ENCODE data around the gene DYNLT3. TPM values are rescaled to one million over a fixed set of nuclear protein-coding genes. Genes with fewer than 3 reads are reported as not detected.

DYNLT3 gene, protein sequence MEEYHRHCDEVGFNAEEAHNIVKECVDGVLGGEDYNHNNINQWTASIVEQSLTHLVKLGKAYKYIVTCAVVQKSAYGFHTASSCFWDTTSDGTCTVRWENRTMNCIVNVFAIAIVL
- total RNA-seq (2016; rRNA removed; fragmentation: Illumina TruSeq; extraction: Trizol) (6.1 and 9.5 TPM in 2 replicates), polyA plus RNA-seq (2011; rRNA removed) (5.4 TPM in 2 replicates), polyA minus RNA-seq (2011; rRNA and poly(A)+ RNA removed; ENCODE audit: low replicate concordance) (1.7 and 12.3 TPM in 2 replicates), Bru-seq, nascent RNA (percentile 48 among the genes with signal in this experiment), BruChase-seq, experiment 1, labeled RNA remaining after a 6-hour chase (percentile 71 among the genes with signal in this experiment), BruChase-seq, experiment 2, labeled RNA remaining after a 2-hour chase (percentile 52 among the genes with signal in this experiment)
- 1.5 and 1.8 TPM in 2 replicates for total RNA-seq (2016; cell fraction: cytosol; rRNA removed; fragmentation: Illumina TruSeq; extraction: Trizol; ENCODE audit: low read depth)
- 6.1 and 10.9 TPM in 2 replicates for total RNA-seq (2016; cell fraction: insoluble cytoplasmic fraction; rRNA removed; fragmentation: Illumina TruSeq; extraction: Trizol)
- 4.0 and 4.4 TPM in 2 replicates for total RNA-seq (2016; cell fraction: membrane; rRNA removed; fragmentation: Illumina TruSeq; extraction: Trizol)
- total RNA-seq (2016; cell fraction: nucleus; rRNA removed; fragmentation: Illumina TruSeq; extraction: Trizol), result 3.2 and 3.4 TPM in 2 replicates
- 2.0 and 3.9 TPM in 2 replicates for polyA plus RNA-seq (2011; cell fraction: cytosol; rRNA removed)
- polyA plus RNA-seq (2011; cell fraction: nucleus; rRNA removed), result 0.90 and 2.0 TPM in 2 replicates
- polyA plus RNA-seq (2012), result 7.0 and 9.2 TPM in 2 replicates
- polyA plus RNA-seq (2016; cell fraction: cytosol; fragmentation: Illumina TruSeq; extraction: Trizol; ENCODE audit: low read depth), result 1.6 and 2.3 TPM in 2 replicates
- 14.0 and 14.5 TPM in 2 replicates for polyA plus RNA-seq (2016; cell fraction: insoluble cytoplasmic fraction; fragmentation: Illumina TruSeq; extraction: Trizol; ENCODE audit: low read depth)
- 4.6 TPM in 2 replicates for polyA plus RNA-seq (2016; cell fraction: membrane; fragmentation: Illumina TruSeq; extraction: Trizol; ENCODE audit: low read depth)
- 6.3 and 6.6 TPM in 2 replicates for polyA plus RNA-seq (2016; cell fraction: nucleus; fragmentation: Illumina TruSeq; extraction: Trizol; ENCODE audit: insufficient read depth, low read depth)
- polyA minus RNA-seq (2011; cell fraction: cytosol; rRNA and poly(A)+ RNA removed), result 2.4 and 3.0 TPM in 2 replicates
- 3.0 and 4.5 TPM in 2 replicates for polyA minus RNA-seq (2011; cell fraction: nucleus; rRNA and poly(A)+ RNA removed)
- long read RNA-seq, experiment 1, transcript DYNLT3-201 (5 exons, 2,217 nt), result major isoform, 11 of 14 reads
- long read RNA-seq, experiment 1, partial matches to known transcripts, result 1 of 14 reads
- long read RNA-seq, experiment 1, other reads (novel, unspliced or antisense), result 0 of 14 reads
- long read RNA-seq, experiment 2, transcript DYNLT3-201 (5 exons, 2,217 nt), result major isoform, 5 of 12 reads
- long read RNA-seq, experiment 2, partial matches to known transcripts, result 0 of 12 reads
- long read RNA-seq, experiment 2, other reads (novel, unspliced or antisense), result 7 of 12 reads

DNA sequence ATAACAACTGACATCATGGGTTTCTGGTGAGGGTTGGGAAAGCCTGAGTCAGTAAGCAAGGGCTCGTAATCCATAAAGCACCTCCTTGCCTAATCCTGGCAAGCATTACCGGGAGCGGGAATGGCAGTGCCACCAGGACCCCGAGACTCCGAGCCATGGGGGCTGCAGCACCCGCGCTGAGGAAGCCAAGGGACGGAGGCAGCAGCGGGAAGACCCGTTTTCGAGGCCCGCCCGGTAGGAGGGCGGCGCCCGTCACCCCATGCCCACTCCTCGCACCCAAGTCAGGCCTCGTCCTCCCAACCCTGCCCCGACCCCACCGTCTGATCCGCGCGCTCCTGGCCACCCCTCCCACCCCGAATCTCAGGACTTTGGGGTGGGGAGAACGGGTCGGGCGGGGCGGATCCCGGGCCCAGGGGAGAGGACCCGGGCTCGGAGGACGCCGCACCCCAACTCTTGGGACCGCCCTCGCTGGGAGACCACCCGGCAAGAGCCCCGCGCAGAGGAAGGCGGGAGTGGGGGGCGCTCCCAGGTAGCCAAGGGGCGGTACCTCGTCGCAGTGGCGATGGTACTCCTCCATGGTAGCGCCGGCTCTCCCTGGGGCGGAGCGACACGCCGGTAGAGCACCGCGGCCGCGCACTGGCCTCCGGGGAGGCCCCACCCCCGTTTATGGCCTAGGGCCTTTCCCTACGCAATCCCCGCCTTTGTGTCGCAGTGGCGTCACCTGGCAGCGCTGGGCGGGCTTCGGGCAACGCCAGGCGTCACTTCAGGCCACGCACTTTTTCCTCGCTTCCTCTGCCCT, at the start of gene DYNLT3:
Gene DYNLT3, minus strand, starts transcription at position 638 of the 799 bp plus-strand sequence. Its CDS starts 61 bp downstream, at position 577.
- DNase-seq (ENCODE audit: low spot score) (peak; percentile 56), ATAC-seq (peak; percentile 100), FAIRE-seq (peak; percentile 52)
- BruUV-seq (replicated peaks), result no TSS peak
- H3K79me2 ChIP-seq (ENCODE audit: insufficient read depth, low read length), result no peaks in the 10 kb centered on the region
- H4K20me1 ChIP-seq (ENCODE audit: insufficient read depth, low read length), result no peaks in the 10 kb centered on the region
- H3K4me1 ChIP-seq (ENCODE audit: insufficient read depth, low read length), result no peaks in the 10 kb centered on the region
- H3K27me3 ChIP-seq (ENCODE audit: control insufficient read depth in 1 of 2, insufficient read depth in 2 of 2, low read length in 2 of 2), result no peaks in the 10 kb centered on the region
- H3K27ac ChIP-seq (ENCODE audit: extremely low read length, insufficient read depth, low read length), result no peak within 1 kb of the TSS
- ChIA-PET POLR2A (no interaction called here), CTCF (ENCODE audit: low intra/inter-chr PET ratio, low total read pairs) (no interaction called here)
- in situ Hi-C loops (cut with HindIII; ENCODE audit: extremely low pct_ligation_motif_present, low pct_unique_long_range_greater_than_20kb) (no loop called here), intact Hi-C loops (cut with micrococcal nuclease; ENCODE audit: unreplicated experiment) (no loop called here)
- H3K9ac ChIP-seq (ENCODE audit: insufficient read depth, low read depth, low read length), result peak within 1 kb of the TSS; percentile 63
- 5% methylated on average over 4 of the region's 67 CpGs for WGBS (ENCODE audit: low lambda C conversion rate)
- no peaks in the 10 kb centered on the region for H3K36me3 ChIP-seq (replicated peaks in 1 of 2; ENCODE audit: control insufficient read depth in 1 of 2, insufficient read depth in 2 of 2, low read length in 2 of 2)
- H2AFZ ChIP-seq (ENCODE audit: low read length), result peak within 1 kb of the TSS; percentile 95
- H3K4me3 ChIP-seq (replicated peaks in 1 of 3; ENCODE audit: insufficient read depth in 1 of 3, low read depth in 2 of 3, low read length in 3 of 3), result peak within 1 kb of the TSS; percentile 62 to 71 (median 69)
- H3K9me3 ChIP-seq (ENCODE audit: low read length), result no peaks in the 10 kb centered on the region
- peak within 1 kb of the TSS; percentile 77 for H3K4me2 ChIP-seq (ENCODE audit: low read depth, low read length)
- TF ChIP-seq SP4 (CRISPR knock-in tag; IDR thresholded peaks at IDR 0.05), result peak; percentile 72
- peak; percentile 71; the same call in 1 of the 2 replicates for TF ChIP-seq ZHX2 (IDR thresholded peaks at IDR 0.05; ENCODE audit: low read depth)
- TF ChIP-seq ZHX2 (CRISPR knock-in tag; IDR thresholded peaks at IDR 0.05; ENCODE audit: borderline replicate concordance), result no peak
- TF ChIP-seq SAP130 (CRISPR knock-in tag; IDR thresholded peaks at IDR 0.05; ENCODE audit: low read depth), result peak; percentile 54; the same call in 1 of the 2 replicates
- no peak for TF ChIP-seq SOX6 (IDR thresholded peaks at IDR 0.05)
- TF ChIP-seq SOX6 (CRISPR knock-in tag; IDR thresholded peaks at IDR 0.05), result peak; percentile 44; the same call in 1 of the 2 replicates
- TF ChIP-seq ZNF232 (CRISPR knock-in tag; IDR thresholded peaks at IDR 0.05; ENCODE audit: borderline replicate concordance), result no peak
- TF ChIP-seq, protein P1, sequence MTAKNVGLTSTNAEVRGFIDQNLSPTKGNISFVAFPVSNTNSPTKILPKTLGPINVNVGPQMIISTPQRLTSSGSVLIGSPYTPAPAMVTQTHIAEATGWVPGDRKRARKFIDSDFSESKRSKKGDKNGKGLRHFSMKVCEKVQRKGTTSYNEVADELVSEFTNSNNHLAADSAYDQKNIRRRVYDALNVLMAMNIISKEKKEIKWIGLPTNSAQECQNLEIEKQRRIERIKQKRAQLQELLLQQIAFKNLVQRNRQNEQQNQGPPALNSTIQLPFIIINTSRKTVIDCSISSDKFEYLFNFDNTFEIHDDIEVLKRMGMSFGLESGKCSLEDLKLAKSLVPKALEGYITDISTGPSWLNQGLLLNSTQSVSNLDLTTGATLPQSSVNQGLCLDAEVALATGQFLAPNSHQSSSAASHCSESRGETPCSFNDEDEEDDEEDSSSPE (CRISPR knock-in tag; IDR thresholded peaks at IDR 0.05), result peak; percentile 48

All from HepG2 (cell line).